Fibroblast of mammary gland (primary cell): Measurements from ENCODE around the gene ATP4B.

Experiments
- DNase-seq: peaks from one replicate; pipeline ENCODE4 v3.0.0-alpha.2; 2010; ENCODE audit warnings: low read depth
- H3K4me3 ChIP-seq: 2 replicates; pipeline ENCODE4 v1.5.1; 2011; ENCODE audit warnings: low read depth, mild to moderate bottlenecking, low read length, moderate library complexity; ENCODE audit not compliant: control insufficient read depth
- TF ChIP-seq, protein P1 (sequence below): conservative IDR thresholded peaks from 2 replicates; pipeline ENCODE4 v1.5.1; 2011; ENCODE audit warnings: low read depth, low read length, inconsistent platforms; ENCODE audit not compliant: control insufficient read depth, insufficient read depth

The ATP4B gene

DNA sequence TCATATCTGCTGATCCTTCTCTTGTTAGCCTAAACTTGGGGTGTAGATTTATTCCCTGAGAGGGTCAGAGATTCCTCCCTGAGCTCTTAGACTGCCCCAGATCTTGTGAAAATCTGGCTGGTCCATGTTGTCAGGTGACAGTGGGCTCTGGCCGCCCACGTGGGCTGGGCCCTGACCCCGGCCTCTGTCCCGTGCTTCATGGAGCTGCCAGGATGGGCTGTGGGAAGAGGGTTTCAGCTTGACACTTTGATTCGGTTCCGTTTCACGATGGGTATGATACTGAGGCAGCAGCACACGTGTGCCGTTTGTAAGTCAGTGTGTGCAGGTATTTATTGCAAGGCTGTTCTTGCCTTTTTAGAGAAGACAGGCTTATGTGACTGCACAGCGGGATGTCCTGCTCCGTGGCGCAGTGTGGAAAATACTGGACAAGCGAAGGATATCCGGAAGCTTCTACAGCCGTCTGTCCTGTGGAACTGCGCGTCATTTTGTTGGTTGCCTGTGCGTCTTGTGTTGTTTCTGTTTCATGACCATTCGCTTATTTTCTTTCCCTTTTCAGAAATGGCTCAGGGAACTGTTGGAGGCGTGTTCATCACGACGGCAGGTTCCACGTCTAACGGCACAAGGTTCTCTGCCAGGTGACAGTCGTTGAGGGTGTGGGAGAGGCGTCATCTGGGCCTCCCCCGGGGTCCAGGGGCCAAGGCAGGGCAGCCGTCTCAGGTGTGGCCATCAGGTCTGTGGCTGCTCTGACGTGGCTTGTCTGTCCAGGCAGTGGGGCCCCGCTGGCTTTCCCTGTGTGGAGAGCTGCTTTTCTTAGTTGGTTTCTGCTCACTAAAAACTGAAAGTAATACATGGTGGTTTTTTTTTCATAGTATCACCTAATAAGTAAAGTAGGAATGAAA, 20.5 kb downstream of the ATP4B start:
- DNase-seq: no peak
- no peak overlapping the region for H3K4me3 ChIP-seq
- TF ChIP-seq, protein P1, sequence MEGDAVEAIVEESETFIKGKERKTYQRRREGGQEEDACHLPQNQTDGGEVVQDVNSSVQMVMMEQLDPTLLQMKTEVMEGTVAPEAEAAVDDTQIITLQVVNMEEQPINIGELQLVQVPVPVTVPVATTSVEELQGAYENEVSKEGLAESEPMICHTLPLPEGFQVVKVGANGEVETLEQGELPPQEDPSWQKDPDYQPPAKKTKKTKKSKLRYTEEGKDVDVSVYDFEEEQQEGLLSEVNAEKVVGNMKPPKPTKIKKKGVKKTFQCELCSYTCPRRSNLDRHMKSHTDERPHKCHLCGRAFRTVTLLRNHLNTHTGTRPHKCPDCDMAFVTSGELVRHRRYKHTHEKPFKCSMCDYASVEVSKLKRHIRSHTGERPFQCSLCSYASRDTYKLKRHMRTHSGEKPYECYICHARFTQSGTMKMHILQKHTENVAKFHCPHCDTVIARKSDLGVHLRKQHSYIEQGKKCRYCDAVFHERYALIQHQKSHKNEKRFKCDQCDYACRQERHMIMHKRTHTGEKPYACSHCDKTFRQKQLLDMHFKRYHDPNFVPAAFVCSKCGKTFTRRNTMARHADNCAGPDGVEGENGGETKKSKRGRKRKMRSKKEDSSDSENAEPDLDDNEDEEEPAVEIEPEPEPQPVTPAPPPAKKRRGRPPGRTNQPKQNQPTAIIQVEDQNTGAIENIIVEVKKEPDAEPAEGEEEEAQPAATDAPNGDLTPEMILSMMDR: no peak

DNA sequence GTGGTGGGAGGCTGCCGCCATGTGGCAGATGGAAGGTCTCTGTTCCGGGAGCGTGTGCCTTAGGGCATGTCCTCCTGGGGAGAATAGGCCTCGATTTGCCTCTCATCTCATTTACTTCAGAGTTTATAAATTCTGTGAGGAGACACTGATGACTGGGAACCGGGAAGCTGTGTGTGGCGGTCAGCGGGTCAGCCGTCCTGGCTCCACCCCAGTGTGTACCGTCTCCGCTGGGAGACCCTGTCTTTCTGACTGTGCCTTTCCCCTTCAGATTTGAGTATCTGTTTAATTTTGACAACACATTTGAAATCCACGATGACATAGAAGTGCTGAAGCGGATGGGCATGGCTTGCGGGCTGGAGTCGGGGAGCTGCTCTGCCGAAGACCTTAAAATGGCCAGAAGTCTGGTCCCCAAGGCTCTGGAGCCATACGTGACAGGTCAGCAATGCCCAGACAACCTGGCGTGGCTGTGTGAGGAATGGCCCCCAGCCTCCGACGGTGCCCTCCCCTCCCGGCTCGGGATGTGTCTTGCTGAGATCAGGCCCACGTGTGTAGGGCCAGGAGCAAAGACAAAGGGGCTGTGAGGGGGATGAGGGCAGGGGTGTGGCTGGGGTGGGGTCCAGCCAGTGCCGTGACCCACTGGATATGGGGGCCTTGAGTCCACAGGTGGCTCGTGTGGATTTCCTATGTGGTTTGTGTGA, 21.6 kb downstream of the ATP4B start:
- no peak overlapping the region for H3K4me3 ChIP-seq
- DNase-seq: no peak
- TF ChIP-seq, protein P1: no peak

DNA sequence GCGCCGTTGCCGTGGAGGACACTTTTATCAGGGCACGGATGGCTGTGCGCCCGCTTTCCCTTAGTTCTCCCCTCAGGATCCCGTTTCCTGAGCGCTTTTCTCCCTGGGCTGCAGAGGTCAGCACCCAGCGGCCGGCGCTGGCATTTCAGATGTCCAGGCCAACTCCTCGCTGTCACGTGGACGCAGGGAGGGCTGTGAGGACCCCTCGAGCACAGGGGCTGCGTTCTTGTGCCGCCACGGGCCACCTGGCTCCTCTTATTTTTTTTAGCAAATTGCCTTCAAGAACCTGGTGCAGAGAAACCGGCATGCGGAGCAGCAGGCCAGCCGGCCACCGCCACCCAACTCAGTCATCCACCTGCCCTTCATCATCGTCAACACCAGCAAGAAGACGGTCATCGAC, 22.3 kb downstream of the ATP4B start:
- no peak overlapping the region for H3K4me3 ChIP-seq
- TF ChIP-seq, protein P1: no peak
- DNase-seq: no peak

- no peak for DNase-seq
- no peak overlapping the region for H3K4me3 ChIP-seq
- TF ChIP-seq, protein P1: no peak
Observed at GRCh38 chr13:113635048-113635420, 23.0 kb downstream of the ATP4B start.

GRCh38 chr13:113634279-113635047, 23.5 kb downstream of the ATP4B start:
- no peak overlapping the region for H3K4me3 ChIP-seq
- TF ChIP-seq, protein P1: no peak
- no peak for DNase-seq

GRCh38 chr13:113633485-113633873, 24.5 kb downstream of the ATP4B start:
- H3K4me3 ChIP-seq: no peak overlapping the region
- no peak for DNase-seq
- TF ChIP-seq, protein P1: no peak
